Neutrophil (primary cell): Measurements from ENCODE around the gene L1CAM.

ENCODE experiments used
- H3K27ac ChIP-seq: fragments of 200-600 bp; sonication (generic); 2 replicates; pipeline ENCODE4 v1.5.1; 2016; ENCODE audit warnings: mild to moderate bottlenecking, moderate library complexity
- H3K27me3 ChIP-seq: fragments of 200-600 bp; sonication (generic); 2 replicates; pipeline ENCODE4 v1.6.0; 2016; ENCODE audit warnings: mild to moderate bottlenecking
- H3K36me3 ChIP-seq: fragments of 200-600 bp; sonication (generic); 2 replicates; pipeline ENCODE4 v1.5.1; 2017
- H3K4me1 ChIP-seq, 2 experiments: fragments of 200-600 bp in 1 of 2; sonication (generic) in 1 of 2; 1 replicate in 1 of 2; 2 replicates in 1 of 2; pipeline versions ENCODE4 v1.5.1 to v1.6.1; 2013 to 2016; ENCODE audit warnings: low read depth in 1 of 2, low read length in 1 of 2, mild to moderate bottlenecking in 1 of 2, moderate library complexity in 1 of 2; ENCODE audit not compliant: control insufficient read depth in 1 of 2, insufficient read depth in 1 of 2
- H3K4me3 ChIP-seq, 2 experiments: fragments of 200-600 bp in 1 of 2; sonication (generic) in 1 of 2; 1 replicate in 1 of 2; 2 replicates in 1 of 2; pipeline ENCODE4 v1.5.1; 2013 to 2016; ENCODE audit warnings: low read depth in 1 of 2, low read length in 1 of 2, mild to moderate bottlenecking in 1 of 2, moderate library complexity in 1 of 2
- H3K9me3 ChIP-seq: fragments of 200-600 bp; sonication (generic); 2 replicates; pipeline ENCODE4 v1.5.1; 2016
- CTCF ChIP-seq: fragments of 200-600 bp; sonication (generic); IDR thresholded peaks from 2 replicates; pipeline ENCODE4 v1.5.1; 2016; ENCODE audit warnings: antibody characterized with exemption

Gene L1CAM

GRCh38 chrX:153903991-153904957 is 18.3 kb upstream of the L1CAM start, which contains the start of gene AVPR2:
AVPR2 (plus strand) TSS chrX:153904673; CDS start chrX:153905146, 473 bp downstream.
- H3K36me3 ChIP-seq = peaks cover 32% of the 10 kb centered on the region
- no peaks in the 10 kb centered on the region for H3K9me3 ChIP-seq
- H3K4me1 ChIP-seq = peaks cover 34 to 40% of the 10 kb centered on the region in 2 experiments
- peak within 1 kb of the TSS; percentile 58 for H3K27ac ChIP-seq
- peak within 1 kb of the TSS in 1 of 2 experiments; percentile 3 for H3K4me3 ChIP-seq
- no peak for TF ChIP-seq CTCF
- no peaks in the 10 kb centered on the region for H3K27me3 ChIP-seq

- Histone ChIP-seq H3K4me3 (no peak overlapping the region), H3K36me3 (peaks cover 23% of the 10 kb centered on the region), H3K27ac (peak overlapping the region; percentile 58), H3K9me3 (no peaks in the 10 kb centered on the region), H3K4me1 (peaks cover 34 to 40% of the 10 kb centered on the region in 2 experiments), H3K27me3 (no peaks in the 10 kb centered on the region)
- TF ChIP-seq CTCF = no peak
Observed at GRCh38 chrX:153903238-153903980, 17.4 kb upstream of the L1CAM start.

- Histone ChIP-seq H3K4me1 (peaks cover 34 to 40% of the 10 kb centered on the region in 2 experiments), H3K9me3 (no peaks in the 10 kb centered on the region), H3K27me3 (no peaks in the 10 kb centered on the region), H3K27ac (no peak overlapping the region), H3K4me3 (no peak overlapping the region), H3K36me3 (peaks cover 13% of the 10 kb centered on the region)
- TF ChIP-seq CTCF = no peak
Observed at GRCh38 chrX:153902385-153902784, 16.4 kb upstream of the L1CAM start.

- H3K4me3 ChIP-seq = no peak overlapping the region
- H3K27ac ChIP-seq = no peak overlapping the region
- no peaks in the 10 kb centered on the region for H3K27me3 ChIP-seq
- H3K36me3 ChIP-seq = peaks cover 7% of the 10 kb centered on the region
- peaks cover 34 to 40% of the 10 kb centered on the region in 2 experiments for H3K4me1 ChIP-seq
- TF ChIP-seq CTCF = no peak
- H3K9me3 ChIP-seq = no peaks in the 10 kb centered on the region
Observed at GRCh38 chrX:153901753-153902140, 15.8 kb upstream of the L1CAM start.

- no peaks in the 10 kb centered on the region for H3K9me3 ChIP-seq
- H3K27ac ChIP-seq = peak overlapping the region; percentile 61
- H3K36me3 ChIP-seq = peaks cover 4% of the 10 kb centered on the region
- H3K4me3 ChIP-seq = peak overlapping the region in 1 of 2 experiments; percentile 17
- peaks cover 34 to 40% of the 10 kb centered on the region in 2 experiments for H3K4me1 ChIP-seq
- no peaks in the 10 kb centered on the region for H3K27me3 ChIP-seq
- TF ChIP-seq CTCF = no peak
Observed at GRCh38 chrX:153900831-153901752, 15.1 kb upstream of the L1CAM start.
